ENCODE results near the gene SPATA31C1. TPM values are rescaled to one million over a fixed set of nuclear protein-coding genes. Genes with fewer than 3 reads are reported as not detected.

Gene SPATA31C1
- total and polyA plus RNA-seq, 2 donors (not counting 1 experiment from before 2014, with no cell fraction given), result not detected

GRCh38 chr9:87871425-87872078 is 46.2 kb upstream of the SPATA31C1 start:
- no peak overlapping the region for H3K4me2 ChIP-seq (replicated peaks; ENCODE audit: low read depth, low read length, poor library complexity, severe bottlenecking)
- H3K9me3 Mint-ChIP-seq (ENCODE audit: insufficient read depth), result no peaks in the 10 kb centered on the region
- CTCF ChIA-PET, result no interaction called here

More at GRCh38 chr9:87871425-87872078, 46.2 kb upstream of the SPATA31C1 start:
- no peak for TF ChIP-seq CTCF (IDR thresholded peaks at IDR 0.05)
- TF ChIP-seq EZH2 (IDR thresholded peaks at IDR 0.05; ENCODE audit: borderline replicate concordance, insufficient read depth, low read depth, low read length, poor library complexity, severe bottlenecking), result no peak
- no peak for DNase-seq
- H3K4me1 ChIP-seq (ENCODE audit: control insufficient read depth in 2 of 2, insufficient read depth in 2 of 2, low read length in 2 of 2), result no peaks in the 10 kb centered on the region
- H3K9ac ChIP-seq (ENCODE audit: low read length), result no peak overlapping the region
- no peaks in the 10 kb centered on the region for H3K4me1 Mint-ChIP-seq
- intact Hi-C loops (cut with micrococcal nuclease), result no loop called here
- H3K27ac Mint-ChIP-seq, result no peak overlapping the region
- H3K9me3 ChIP-seq (ENCODE audit: control extremely low read depth in 1 of 3, control insufficient read depth in 2 of 3, insufficient read depth in 1 of 3, low read length in 2 of 3), result peaks cover 0 to 22% (median 0%) of the 10 kb centered on the region in 3 donors
- H3K27me3 ChIP-seq (replicated peaks in 1 of 4; ENCODE audit: control extremely low read depth in 1 of 4, control insufficient read depth in 3 of 4, insufficient read depth in 4 of 4, low read length in 3 of 4), result no peaks in the 10 kb centered on the region
- no peaks in the 10 kb centered on the region for H3K79me2 ChIP-seq (ENCODE audit: control insufficient read depth, insufficient read depth, low read length)
- no peaks in the 10 kb centered on the region for H3K27me3 Mint-ChIP-seq
- H3K4me3 Mint-ChIP-seq, result no peak overlapping the region
- H3K4me3 ChIP-seq (ENCODE audit: control extremely low read depth in 1 of 5, extremely low read depth in 1 of 5, insufficient read depth in 1 of 5, low read depth in 2 of 5, low read length in 4 of 5), result no peak overlapping the region
- no peaks in the 10 kb centered on the region for H3K36me3 ChIP-seq (replicated peaks in 1 of 2; ENCODE audit: control extremely low read depth in 1 of 2, control insufficient read depth in 1 of 2, extremely low read depth in 1 of 2, insufficient read depth in 2 of 2, low read length in 1 of 2)
- no peaks in the 10 kb centered on the region for H4K20me1 ChIP-seq (ENCODE audit: control insufficient read depth, insufficient read depth, low read length, poor library complexity, severe bottlenecking)
- POLR2A ChIA-PET, result no interaction called here
- no peak overlapping the region for H3K27ac ChIP-seq (ENCODE audit: low read length in 2 of 2)
- no peak overlapping the region for H2AFZ ChIP-seq (ENCODE audit: insufficient read depth, low read depth, low read length, poor library complexity, severe bottlenecking)
- no peak for ATAC-seq (ENCODE audit: low read depth)
- WGBS (ENCODE audit: insufficient coverage), result 79% methylated on average over 6 of the region's 7 CpGs
